ENCODE measurements around the gene NCR3LG1. TPM values are rescaled to one million over a fixed set of nuclear protein-coding genes. Genes with fewer than 3 reads are reported as not detected.

Gene NCR3LG1
- total and polyA plus RNA-seq, 2 donors (not counting 1 experiment from before 2014, with no cell fraction given): 0.12 to 0.64 TPM

DNA sequence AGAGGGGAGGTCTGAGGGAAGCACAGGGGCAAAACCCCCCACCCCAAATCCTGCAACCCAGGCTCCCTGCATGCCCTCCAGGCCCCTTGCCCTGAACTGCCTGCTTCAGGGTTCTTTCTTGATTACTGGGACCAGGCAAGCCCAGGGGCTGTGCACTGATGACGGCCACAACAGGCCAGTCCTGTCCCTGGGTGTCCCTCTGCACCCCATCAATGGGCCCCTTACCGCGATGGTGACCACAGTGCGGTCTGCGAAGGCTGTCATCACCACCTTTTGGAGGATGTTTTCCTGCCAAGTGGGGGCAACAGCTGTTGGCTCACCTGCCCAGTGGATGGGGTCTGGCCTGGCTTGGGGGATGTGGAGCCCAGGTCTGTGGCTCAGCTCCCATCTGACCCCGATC, 41.9 kb downstream of the NCR3LG1 start:
- H3K4me3 ChIP-seq (ENCODE audit: control extremely low read depth in 1 of 5, extremely low read depth in 1 of 5, insufficient read depth in 1 of 5, low read depth in 2 of 5, low read length in 4 of 5): no peak overlapping the region
- Mint-ChIP-seq H3K27ac (no peak overlapping the region), H3K9me3 (ENCODE audit: insufficient read depth) (no peaks in the 10 kb centered on the region), H3K27me3 (no peaks in the 10 kb centered on the region), H3K4me1 (peaks cover 14% of the 10 kb centered on the region), H3K4me3 (no peak overlapping the region)
- H3K79me2 ChIP-seq (ENCODE audit: control insufficient read depth, insufficient read depth, low read length): no peaks in the 10 kb centered on the region
- CTCF ChIA-PET: interaction anchor here (2.5 kb wide), 1 partner anchor 10 kb away, joined by 10 read pairs; no protein-coding TSS in a partner anchor
- ATAC-seq (ENCODE audit: low read depth) (no peak), DNase-seq (no peak)
- H3K4me2 ChIP-seq (replicated peaks; ENCODE audit: low read depth, low read length, poor library complexity, severe bottlenecking): no peak overlapping the region
- POLR2A ChIA-PET: no interaction called here
- no peak overlapping the region for H2AFZ ChIP-seq (ENCODE audit: insufficient read depth, low read depth, low read length, poor library complexity, severe bottlenecking)
- H4K20me1 ChIP-seq (ENCODE audit: control insufficient read depth, insufficient read depth, low read length, poor library complexity, severe bottlenecking): no peaks in the 10 kb centered on the region
- intact Hi-C loops (cut with micrococcal nuclease): no loop called here
- 95% methylated on average over 5 of the region's 6 CpGs for WGBS (ENCODE audit: insufficient coverage)
- H3K36me3 ChIP-seq (replicated peaks in 1 of 2; ENCODE audit: control extremely low read depth in 1 of 2, control insufficient read depth in 1 of 2, extremely low read depth in 1 of 2, insufficient read depth in 2 of 2, low read length in 1 of 2): no peaks in the 10 kb centered on the region
- peaks cover 0 to 2% (median 0%) of the 10 kb centered on the region in 4 experiments for H3K27me3 ChIP-seq (replicated peaks in 1 of 4; ENCODE audit: control extremely low read depth in 1 of 4, control insufficient read depth in 3 of 4, insufficient read depth in 4 of 4, low read length in 3 of 4)
- no peak overlapping the region for H3K9ac ChIP-seq (ENCODE audit: low read length)
- no peaks in the 10 kb centered on the region for H3K9me3 ChIP-seq (ENCODE audit: control extremely low read depth in 1 of 3, control insufficient read depth in 2 of 3, insufficient read depth in 1 of 3, low read length in 2 of 3)
- no peak for TF ChIP-seq EZH2 (IDR thresholded peaks at IDR 0.05; ENCODE audit: borderline replicate concordance, insufficient read depth, low read depth, low read length, poor library complexity, severe bottlenecking)
- TF ChIP-seq, protein P1, sequence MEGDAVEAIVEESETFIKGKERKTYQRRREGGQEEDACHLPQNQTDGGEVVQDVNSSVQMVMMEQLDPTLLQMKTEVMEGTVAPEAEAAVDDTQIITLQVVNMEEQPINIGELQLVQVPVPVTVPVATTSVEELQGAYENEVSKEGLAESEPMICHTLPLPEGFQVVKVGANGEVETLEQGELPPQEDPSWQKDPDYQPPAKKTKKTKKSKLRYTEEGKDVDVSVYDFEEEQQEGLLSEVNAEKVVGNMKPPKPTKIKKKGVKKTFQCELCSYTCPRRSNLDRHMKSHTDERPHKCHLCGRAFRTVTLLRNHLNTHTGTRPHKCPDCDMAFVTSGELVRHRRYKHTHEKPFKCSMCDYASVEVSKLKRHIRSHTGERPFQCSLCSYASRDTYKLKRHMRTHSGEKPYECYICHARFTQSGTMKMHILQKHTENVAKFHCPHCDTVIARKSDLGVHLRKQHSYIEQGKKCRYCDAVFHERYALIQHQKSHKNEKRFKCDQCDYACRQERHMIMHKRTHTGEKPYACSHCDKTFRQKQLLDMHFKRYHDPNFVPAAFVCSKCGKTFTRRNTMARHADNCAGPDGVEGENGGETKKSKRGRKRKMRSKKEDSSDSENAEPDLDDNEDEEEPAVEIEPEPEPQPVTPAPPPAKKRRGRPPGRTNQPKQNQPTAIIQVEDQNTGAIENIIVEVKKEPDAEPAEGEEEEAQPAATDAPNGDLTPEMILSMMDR (IDR thresholded peaks at IDR 0.05): no peak
- H3K27ac ChIP-seq (ENCODE audit: low read length in 2 of 2): no peak overlapping the region
- peaks cover 3 to 27% of the 10 kb centered on the region in 2 donors for H3K4me1 ChIP-seq (ENCODE audit: control insufficient read depth in 2 of 2, insufficient read depth in 2 of 2, low read length in 2 of 2)

DNA sequence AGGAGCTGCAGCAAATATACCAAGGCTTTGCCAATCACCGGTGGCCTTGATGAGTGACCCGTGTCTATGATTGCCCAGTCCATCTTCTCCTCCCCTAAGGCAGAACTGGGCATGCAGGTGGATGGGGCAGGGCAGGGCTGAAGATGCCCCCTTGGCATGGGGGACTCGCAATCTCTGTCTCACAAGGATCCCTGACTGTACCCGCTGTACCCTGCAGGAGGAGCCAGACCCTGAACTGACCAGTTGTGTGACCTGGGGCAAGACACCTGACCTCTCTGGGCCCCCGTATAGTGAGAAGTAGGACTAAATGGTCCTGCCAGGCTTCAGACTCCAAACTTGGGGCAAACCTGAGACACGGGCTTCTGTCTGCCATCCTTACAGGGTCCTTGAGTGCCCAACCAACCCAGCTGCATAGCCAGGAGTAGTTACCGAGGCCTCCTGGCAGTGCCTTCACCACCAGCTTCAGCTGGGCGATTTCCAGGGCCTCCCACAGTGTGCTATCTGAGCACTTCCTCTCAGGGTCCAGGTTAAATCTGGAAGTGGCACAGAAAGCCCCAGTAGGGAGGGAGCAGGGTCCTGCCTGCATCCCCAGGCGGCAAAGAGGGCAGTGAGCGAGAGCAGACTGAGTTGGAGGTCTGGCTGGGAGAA, 43.3 kb downstream of the NCR3LG1 start:
- ATAC-seq (ENCODE audit: low read depth): no peak
- no peak overlapping the region for H3K27ac ChIP-seq (ENCODE audit: low read length in 2 of 2)
- peaks cover 15% of the 10 kb centered on the region for H3K4me1 Mint-ChIP-seq
- TF ChIP-seq, protein P1 (IDR thresholded peaks at IDR 0.05): no peak
- TF ChIP-seq EZH2 (IDR thresholded peaks at IDR 0.05; ENCODE audit: borderline replicate concordance, insufficient read depth, low read depth, low read length, poor library complexity, severe bottlenecking): no peak
- no peaks in the 10 kb centered on the region for H4K20me1 ChIP-seq (ENCODE audit: control insufficient read depth, insufficient read depth, low read length, poor library complexity, severe bottlenecking)
- H3K4me3 Mint-ChIP-seq: no peak overlapping the region
- H2AFZ ChIP-seq (ENCODE audit: insufficient read depth, low read depth, low read length, poor library complexity, severe bottlenecking): no peak overlapping the region
- no peak overlapping the region for H3K4me3 ChIP-seq (ENCODE audit: control extremely low read depth in 1 of 5, extremely low read depth in 1 of 5, insufficient read depth in 1 of 5, low read depth in 2 of 5, low read length in 4 of 5)
- no peak for DNase-seq
- H3K9me3 Mint-ChIP-seq (ENCODE audit: insufficient read depth): no peaks in the 10 kb centered on the region
- H3K4me1 ChIP-seq (ENCODE audit: control insufficient read depth in 2 of 2, insufficient read depth in 2 of 2, low read length in 2 of 2): peaks cover 3 to 23% of the 10 kb centered on the region in 2 donors
- peaks cover 0 to 2% (median 0%) of the 10 kb centered on the region in 4 experiments for H3K27me3 ChIP-seq (replicated peaks in 1 of 4; ENCODE audit: control extremely low read depth in 1 of 4, control insufficient read depth in 3 of 4, insufficient read depth in 4 of 4, low read length in 3 of 4)
- intact Hi-C loops (cut with micrococcal nuclease): no loop called here
- WGBS (ENCODE audit: insufficient coverage): 92% methylated on average over 8 of the region's 10 CpGs
- H3K27ac Mint-ChIP-seq: no peak overlapping the region
- H3K4me2 ChIP-seq (replicated peaks; ENCODE audit: low read depth, low read length, poor library complexity, severe bottlenecking): no peak overlapping the region
- H3K9ac ChIP-seq (ENCODE audit: low read length): no peak overlapping the region
- no peaks in the 10 kb centered on the region for H3K36me3 ChIP-seq (replicated peaks in 1 of 2; ENCODE audit: control extremely low read depth in 1 of 2, control insufficient read depth in 1 of 2, extremely low read depth in 1 of 2, insufficient read depth in 2 of 2, low read length in 1 of 2)
- CTCF ChIA-PET: interaction anchor here (2.5 kb wide), 1 partner anchor 11 kb away, joined by 10 read pairs; no protein-coding TSS in a partner anchor
- H3K27me3 Mint-ChIP-seq: no peaks in the 10 kb centered on the region
- H3K9me3 ChIP-seq (ENCODE audit: control extremely low read depth in 1 of 3, control insufficient read depth in 2 of 3, insufficient read depth in 1 of 3, low read length in 2 of 3): no peaks in the 10 kb centered on the region
- POLR2A ChIA-PET: no interaction called here
- H3K79me2 ChIP-seq (ENCODE audit: control insufficient read depth, insufficient read depth, low read length): no peaks in the 10 kb centered on the region
